Suprapubic skin (tissue), 4 donors: ENCODE measurements around the gene UTP15. TPM values are rescaled to one million over a fixed set of nuclear protein-coding genes. Genes with fewer than 3 reads are reported as not detected.
A peak's percentile ranks its signal among the peaks of the same experiment; 100 is the strongest.

Source experiments
- DNase-seq, 2 donors: peaks; one replicate each; pipeline ENCODE4 v3.0.0-alpha.2; 2019; ENCODE audit warnings: low spot score in 2 of 2
- H3K27ac ChIP-seq: fragments of 200-600 bp; sonication (generic); one replicate; pipeline ENCODE4 v1.5.1; 2019
- H3K27me3 ChIP-seq: fragments of 200-600 bp; sonication (generic); one replicate; pipeline ENCODE4 v1.5.1; 2019
- H3K36me3 ChIP-seq: fragments of 200-600 bp; sonication (generic); one replicate; pipeline ENCODE4 v1.5.1; 2019
- H3K4me1 ChIP-seq: fragments of 200-600 bp; sonication (generic); one replicate; pipeline ENCODE4 v1.5.1; 2019
- H3K4me3 ChIP-seq: fragments of 200-600 bp; sonication (generic); one replicate; pipeline ENCODE4 v1.5.1; 2019; ENCODE audit warnings: mild to moderate bottlenecking
- H3K9me3 ChIP-seq: fragments of 200-600 bp; sonication (generic); one replicate; pipeline ENCODE4 v1.5.1; 2019
- CTCF ChIP-seq, 2 donors: fragments of 200-600 bp in 1 of 2; fragments of 450-650 bp in 1 of 2; sonication (generic) in 1 of 2; IDR thresholded peaks; one replicate each; pipeline ENCODE4 v1.5.1; 2016 to 2019; ENCODE audit warnings: antibody characterized with exemption in 2 of 2, mild to moderate bottlenecking in 1 of 2, moderate library complexity in 1 of 2
- EP300 ChIP-seq: sonication (generic); formaldehyde crosslinking; IDR thresholded peaks from one replicate; pipeline ENCODE4 v1.6.1; 2017; ENCODE audit warnings: antibody characterized with exemption
- POLR2A ChIP-seq, 2 donors: fragments of 450-650 bp; IDR thresholded peaks; one replicate each; pipeline ENCODE4 v1.6.1; 2017; ENCODE audit warnings: antibody characterized with exemption in 2 of 2, mild to moderate bottlenecking in 2 of 2, moderate library complexity in 2 of 2
- POLR2AphosphoS5 ChIP-seq, 3 donors: sonication (generic); formaldehyde crosslinking; IDR thresholded peaks; one replicate each; pipeline ENCODE4 v1.6.1; 2017; ENCODE audit warnings: antibody characterized with exemption in 3 of 3
- WGBS: methylation state at CpG from one replicate; pipeline ENCODE4 v1.1.5; 2018; 5-methylcytosine and 5-hydroxymethylcytosine counted together
- total RNA-seq, 4 donors: library from RNA; depleted of rRNA; stranded (reverse); fragments of >200 nt; gene quantifications; one replicate each; pipeline ENCODE4 v1.1.0, GENCODE V29; 2016

The UTP15 gene
- total RNA-seq, 4 donors from 2014 or later = 31.4 to 67.8 (median 47.8) TPM

- WGBS = 94% methylated on average over 2 of the region's 2 CpGs
- no peak overlapping the region for H3K27ac ChIP-seq
- no peaks in the 10 kb centered on the region for H3K27me3 ChIP-seq
- peaks cover 17% of the 10 kb centered on the region for H3K4me1 ChIP-seq
- H3K36me3 ChIP-seq = no peaks in the 10 kb centered on the region
- H3K4me3 ChIP-seq = no peak overlapping the region
- TF ChIP-seq POLR2A (IDR thresholded peaks at IDR 0.05) = no peak
- TF ChIP-seq EP300 = no peak
- TF ChIP-seq POLR2AphosphoS5 (IDR thresholded peaks at IDR 0.05) = no peak
- TF ChIP-seq CTCF (IDR thresholded peaks at IDR 0.05) = no peak
- no peak for DNase-seq
- H3K9me3 ChIP-seq = no peaks in the 10 kb centered on the region
Measured at GRCh38 chr5:73623060-73623459, 57.5 kb downstream of the UTP15 start.

- TF ChIP-seq POLR2A (IDR thresholded peaks at IDR 0.05) (no peak), CTCF (IDR thresholded peaks at IDR 0.05) (no peak)
- no peak for DNase-seq
- 73% methylated on average over 2 of the region's 2 CpGs for WGBS
- Histone ChIP-seq H3K27ac (no peak overlapping the region), H3K36me3 (no peaks in the 10 kb centered on the region), H3K27me3 (no peaks in the 10 kb centered on the region), H3K4me3 (no peak overlapping the region), H3K9me3 (no peaks in the 10 kb centered on the region), H3K4me1 (peaks cover 17% of the 10 kb centered on the region)
Measured at GRCh38 chr5:73623901-73624404, 58.4 kb downstream of the UTP15 start.

GRCh38 chr5:73624888-73625287 lies 59.3 kb downstream of the UTP15 start:
- H3K27ac ChIP-seq = peak overlapping the region; percentile 90
- 92% methylated on average over 6 of the region's 6 CpGs for WGBS
- peaks cover 17% of the 10 kb centered on the region for H3K4me1 ChIP-seq
- H3K4me3 ChIP-seq = peak overlapping the region; percentile 72
- H3K36me3 ChIP-seq = no peaks in the 10 kb centered on the region
- H3K27me3 ChIP-seq = no peaks in the 10 kb centered on the region
- no peak for DNase-seq
- TF ChIP-seq CTCF (IDR thresholded peaks at IDR 0.05) (no peak), EP300 (no peak), POLR2A (IDR thresholded peaks at IDR 0.05) (no peak), POLR2AphosphoS5 (IDR thresholded peaks at IDR 0.05) (no peak)
- H3K9me3 ChIP-seq = no peaks in the 10 kb centered on the region

GRCh38 chr5:73625372-73625943 lies 59.9 kb downstream of the UTP15 start:
- Histone ChIP-seq H3K36me3 (no peaks in the 10 kb centered on the region), H3K4me1 (peaks cover 17% of the 10 kb centered on the region), H3K4me3 (peak overlapping the region; percentile 72), H3K27ac (peak overlapping the region; percentile 90), H3K9me3 (no peaks in the 10 kb centered on the region), H3K27me3 (no peaks in the 10 kb centered on the region)
- no peak for TF ChIP-seq CTCF (IDR thresholded peaks at IDR 0.05)
- no peak for TF ChIP-seq POLR2AphosphoS5 (IDR thresholded peaks at IDR 0.05)
- no peak for TF ChIP-seq EP300
- TF ChIP-seq POLR2A (IDR thresholded peaks at IDR 0.05) = no peak
- DNase-seq = no peak
- 3% methylated on average over 8 of the region's 33 CpGs for WGBS

GRCh38 chr5:73625944-73626811 lies 60.6 kb downstream of the UTP15 start, which contains the start of gene ARHGEF28:
Gene ARHGEF28 (plus strand): TSS chr5:73626196. CDS start chr5:73684852, 58,656 bp downstream.
- DNase-seq = peak in 1 of 2 donors; percentile 68
- Histone ChIP-seq H3K36me3 (no peaks in the 10 kb centered on the region), H3K4me3 (peak within 1 kb of the TSS; percentile 72), H3K27ac (peak within 1 kb of the TSS; percentile 90), H3K9me3 (no peaks in the 10 kb centered on the region), H3K4me1 (peaks cover 17% of the 10 kb centered on the region), H3K27me3 (no peaks in the 10 kb centered on the region)
- WGBS = no CpG with 5 or more reads among the region's 92 CpGs
- TF ChIP-seq EP300 (no peak), POLR2A (IDR thresholded peaks at IDR 0.05) (peak in 1 of 2 donors; percentile 22)
